Keratinocyte (primary cell): Measurements from ENCODE around the gene ERC1. TPM values are rescaled to one million over a fixed set of nuclear protein-coding genes. Genes with fewer than 3 reads are reported as not detected.

Experiments used
- DNase-seq: peaks from one replicate; pipeline ENCODE4 v3.0.0-alpha.2; 2011; ENCODE audit warnings: low read depth, missing footprints, low spot score
- FAIRE-seq: peaks from 2 replicates; lab custom pipeline; 2011; peaks lifted over from hg19 to GRCh38; lab: Jason Lieb, UNC
- H2AFZ ChIP-seq: 2 replicates; pipeline ENCODE4 v1.6.0; 2012; ENCODE audit warnings: low read length, control low read depth, inconsistent platforms; ENCODE audit not compliant: control insufficient read depth
- H3K27ac ChIP-seq: 2 replicates; pipeline ENCODE4 v1.5.1; 2011; ENCODE audit warnings: low read length; ENCODE audit not compliant: control insufficient read depth, insufficient read depth
- H3K27me3 ChIP-seq: 3 replicates; pipeline ENCODE4 v1.6.0; 2011; ENCODE audit warnings: low read length; ENCODE audit not compliant: control insufficient read depth, insufficient read depth; ENCODE audit errors: extremely low read depth
- H3K36me3 ChIP-seq, 2 experiments: 2 replicates in 1 of 2; 3 replicates in 1 of 2; pipeline ENCODE4 v1.5.1; 2011; ENCODE audit warnings: low read length in 2 of 2, mild to moderate bottlenecking in 1 of 2; ENCODE audit not compliant: control insufficient read depth in 2 of 2, insufficient read depth in 2 of 2; ENCODE audit errors: extremely low read depth in 1 of 2
- H3K4me1 ChIP-seq: 3 replicates; pipeline ENCODE4 v1.5.1; 2011; ENCODE audit warnings: low read length; ENCODE audit not compliant: control insufficient read depth, insufficient read depth; ENCODE audit errors: extremely low read depth
- H3K4me2 ChIP-seq: 3 replicates; pipeline ENCODE4 v1.6.0; 2011; ENCODE audit warnings: low read depth, low read length; ENCODE audit not compliant: control insufficient read depth, insufficient read depth; ENCODE audit errors: extremely low read depth
- H3K4me3 ChIP-seq, 3 experiments: fragments of 200-600 bp in 1 of 3; sonication (generic) in 1 of 3; 2 replicates in 2 of 3; 3 replicates in 1 of 3; pipeline ENCODE4 v1.5.1; 2011 to 2016; ENCODE audit warnings: low read length in 3 of 3, mild to moderate bottlenecking in 3 of 3, control low read depth in 2 of 3, inconsistent platforms in 1 of 3, low read depth in 1 of 3, mixed read lengths in 1 of 3, mixed run types in 1 of 3, moderate library complexity in 1 of 3; ENCODE audit not compliant: control insufficient read depth in 2 of 3, insufficient read depth in 2 of 3; ENCODE audit errors: extremely low read depth in 1 of 3
- H3K79me2 ChIP-seq: 2 replicates; pipeline ENCODE4 v1.6.0; 2012; ENCODE audit warnings: low read length; ENCODE audit not compliant: control insufficient read depth, insufficient read depth
- H3K9ac ChIP-seq: 3 replicates; pipeline ENCODE4 v1.6.0; 2011; ENCODE audit warnings: low read length; ENCODE audit not compliant: control insufficient read depth, insufficient read depth; ENCODE audit errors: extremely low read depth
- H3K9me1 ChIP-seq: 3 replicates; pipeline ENCODE4 v1.6.0; 2011; ENCODE audit warnings: low read length; ENCODE audit not compliant: control insufficient read depth, insufficient read depth; ENCODE audit errors: extremely low read depth
- H3K9me3 ChIP-seq: 2 replicates; pipeline ENCODE4 v1.5.1; 2012; ENCODE audit warnings: low read depth, low read length; ENCODE audit not compliant: control insufficient read depth
- H4K20me1 ChIP-seq: 3 replicates; pipeline ENCODE4 v1.6.0; 2011; ENCODE audit warnings: low read length; ENCODE audit not compliant: control insufficient read depth, insufficient read depth; ENCODE audit errors: extremely low read depth
- CTCF ChIP-seq, 3 experiments: IDR thresholded peaks in 1 of 3; conservative IDR thresholded peaks in 1 of 3; optimal IDR thresholded peaks in 1 of 3; 2 replicates in 2 of 3; 3 replicates in 1 of 3; pipeline versions ENCODE3 to v1.5.1; 2011; ENCODE audit warnings: low read length in 3 of 3, mild to moderate bottlenecking in 3 of 3, moderate library complexity in 2 of 3, control low read depth in 1 of 3, inconsistent platforms in 1 of 3; ENCODE audit not compliant: insufficient read depth in 2 of 3; ENCODE audit errors: extremely low read depth in 1 of 3
- EZH2 ChIP-seq: IDR thresholded peaks from one replicate; pipeline ENCODE4 v1.6.1; 2012; ENCODE audit warnings: inconsistent platforms, mild to moderate bottlenecking, low read length, moderate library complexity
- dilution Hi-C: fragments of 300-500 bp; cut with MboI; formaldehyde crosslinking; loops from one replicate; pipeline ENCODE4 v1.7.0; 2020; ENCODE audit warnings: low sequenced_read_pairs; ENCODE audit not compliant: extremely low pct_ligation_motif_present
- polyA plus RNA-seq, 5 experiments: library from polyadenylated mRNA; depleted of rRNA in 3 of 5; stranded (reverse) in 3 of 5; stranded (forward) in 1 of 5; unstranded in 1 of 5; fragments of >200 nt; gene quantifications; 1 replicate in 1 of 5; 2 replicates in 3 of 5; 3 replicates in 1 of 5; pipeline versions ENCODE4 v1.2.1 to v1.2.3, GENCODE V29; 2011 to 2012; ENCODE audit warnings: missing spikeins in 2 of 5, low read depth in 1 of 5, low replicate concordance in 1 of 5

Gene ERC1
- polyA plus RNA-seq, 1 donor (not counting 4 experiments of a cell fraction or from before 2014, with no cell fraction given), result 16.1 TPM

GRCh38 chr12:1220127-1221092 is 229.4 kb downstream of the ERC1 start:
- Histone ChIP-seq H3K9ac (no peak overlapping the region), H4K20me1 (no peaks in the 10 kb centered on the region), H3K9me1 (no peaks in the 10 kb centered on the region), H3K79me2 (no peaks in the 10 kb centered on the region), H3K27me3 (no peaks in the 10 kb centered on the region), H3K4me2 (no peak overlapping the region), H2AFZ (no peak overlapping the region), H3K4me3 (no peak overlapping the region), H3K27ac (no peak overlapping the region), H3K4me1 (peaks cover 23% of the 10 kb centered on the region), H3K36me3 (no peaks in the 10 kb centered on the region), H3K9me3 (no peaks in the 10 kb centered on the region)
- no peak for DNase-seq
- dilution Hi-C loops, result no loop called here
- FAIRE-seq, result no peak
- no peak for TF ChIP-seq EZH2
- no peak for TF ChIP-seq CTCF (optimal IDR thresholded peaks at IDR 0.05 in 1 of 3, IDR thresholded peaks at IDR 0.05 in 1 of 3, conservative IDR thresholded peaks at IDR 0.05 in 1 of 3; ENCODE audit: extremely low read depth in 1 of 3, insufficient read depth in 2 of 3, low read length in 3 of 3)

GRCh38 chr12:1222858-1223639 is 232.0 kb downstream of the ERC1 start:
- Histone ChIP-seq H3K27me3 (no peaks in the 10 kb centered on the region), H2AFZ (no peak overlapping the region), H3K9me1 (no peaks in the 10 kb centered on the region), H4K20me1 (no peaks in the 10 kb centered on the region), H3K27ac (no peak overlapping the region), H3K9ac (no peak overlapping the region), H3K36me3 (no peaks in the 10 kb centered on the region), H3K4me3 (no peak overlapping the region), H3K4me1 (peaks cover 7% of the 10 kb centered on the region), H3K79me2 (no peaks in the 10 kb centered on the region), H3K9me3 (no peaks in the 10 kb centered on the region), H3K4me2 (no peak overlapping the region)
- no peak for TF ChIP-seq EZH2
- no peak for TF ChIP-seq CTCF (optimal IDR thresholded peaks at IDR 0.05 in 1 of 3, IDR thresholded peaks at IDR 0.05 in 1 of 3, conservative IDR thresholded peaks at IDR 0.05 in 1 of 3; ENCODE audit: extremely low read depth in 1 of 3, insufficient read depth in 2 of 3, low read length in 3 of 3)
- no peak for FAIRE-seq
- dilution Hi-C loops, result no loop called here
- no peak for DNase-seq
